ENCODE data around the gene SACM1L.
"Not testable (repeated sequence)": the region's sequence is repeated elsewhere in the genome, so short reads cannot be mapped to it uniquely, and the experiment has no call there.

SACM1L gene

DNA sequence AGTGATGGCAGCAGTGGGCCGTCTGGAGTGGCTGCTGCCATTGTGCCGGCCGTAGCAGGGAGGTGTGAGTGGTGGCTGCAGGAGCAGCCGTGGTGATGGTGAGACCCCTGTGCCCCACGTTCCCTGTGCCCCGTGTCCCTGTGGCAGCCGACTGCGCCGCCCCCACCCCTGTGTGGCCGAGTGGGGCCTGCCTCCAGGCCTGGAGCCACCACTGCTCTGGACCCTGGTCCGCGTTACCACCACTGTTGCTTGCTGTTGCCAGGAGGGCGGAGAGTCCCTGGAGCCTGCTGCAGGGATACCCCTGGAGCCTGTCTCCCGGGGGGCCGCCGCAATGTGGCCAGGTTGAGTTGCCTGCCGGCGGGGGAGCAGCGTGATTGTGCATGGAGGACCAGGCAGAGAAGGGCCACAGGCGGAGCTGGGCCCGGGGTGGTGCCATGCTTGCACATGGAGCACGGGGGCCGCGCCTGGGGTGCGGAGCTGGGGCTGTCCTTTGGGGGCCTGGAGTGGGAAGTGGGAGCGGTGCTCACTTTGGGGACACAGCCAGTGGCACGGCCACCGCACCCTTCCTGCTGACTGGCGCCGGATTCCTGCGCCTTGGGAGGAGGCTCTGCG lies 57.1 kb downstream of the SACM1L start:
- DNase-seq (ENCODE audit: low spot score), result no peak
- TF ChIP-seq, protein P1, sequence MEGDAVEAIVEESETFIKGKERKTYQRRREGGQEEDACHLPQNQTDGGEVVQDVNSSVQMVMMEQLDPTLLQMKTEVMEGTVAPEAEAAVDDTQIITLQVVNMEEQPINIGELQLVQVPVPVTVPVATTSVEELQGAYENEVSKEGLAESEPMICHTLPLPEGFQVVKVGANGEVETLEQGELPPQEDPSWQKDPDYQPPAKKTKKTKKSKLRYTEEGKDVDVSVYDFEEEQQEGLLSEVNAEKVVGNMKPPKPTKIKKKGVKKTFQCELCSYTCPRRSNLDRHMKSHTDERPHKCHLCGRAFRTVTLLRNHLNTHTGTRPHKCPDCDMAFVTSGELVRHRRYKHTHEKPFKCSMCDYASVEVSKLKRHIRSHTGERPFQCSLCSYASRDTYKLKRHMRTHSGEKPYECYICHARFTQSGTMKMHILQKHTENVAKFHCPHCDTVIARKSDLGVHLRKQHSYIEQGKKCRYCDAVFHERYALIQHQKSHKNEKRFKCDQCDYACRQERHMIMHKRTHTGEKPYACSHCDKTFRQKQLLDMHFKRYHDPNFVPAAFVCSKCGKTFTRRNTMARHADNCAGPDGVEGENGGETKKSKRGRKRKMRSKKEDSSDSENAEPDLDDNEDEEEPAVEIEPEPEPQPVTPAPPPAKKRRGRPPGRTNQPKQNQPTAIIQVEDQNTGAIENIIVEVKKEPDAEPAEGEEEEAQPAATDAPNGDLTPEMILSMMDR (IDR thresholded peaks at IDR 0.05; ENCODE audit: extremely low read depth, missing control alignments), result no peak

DNA sequence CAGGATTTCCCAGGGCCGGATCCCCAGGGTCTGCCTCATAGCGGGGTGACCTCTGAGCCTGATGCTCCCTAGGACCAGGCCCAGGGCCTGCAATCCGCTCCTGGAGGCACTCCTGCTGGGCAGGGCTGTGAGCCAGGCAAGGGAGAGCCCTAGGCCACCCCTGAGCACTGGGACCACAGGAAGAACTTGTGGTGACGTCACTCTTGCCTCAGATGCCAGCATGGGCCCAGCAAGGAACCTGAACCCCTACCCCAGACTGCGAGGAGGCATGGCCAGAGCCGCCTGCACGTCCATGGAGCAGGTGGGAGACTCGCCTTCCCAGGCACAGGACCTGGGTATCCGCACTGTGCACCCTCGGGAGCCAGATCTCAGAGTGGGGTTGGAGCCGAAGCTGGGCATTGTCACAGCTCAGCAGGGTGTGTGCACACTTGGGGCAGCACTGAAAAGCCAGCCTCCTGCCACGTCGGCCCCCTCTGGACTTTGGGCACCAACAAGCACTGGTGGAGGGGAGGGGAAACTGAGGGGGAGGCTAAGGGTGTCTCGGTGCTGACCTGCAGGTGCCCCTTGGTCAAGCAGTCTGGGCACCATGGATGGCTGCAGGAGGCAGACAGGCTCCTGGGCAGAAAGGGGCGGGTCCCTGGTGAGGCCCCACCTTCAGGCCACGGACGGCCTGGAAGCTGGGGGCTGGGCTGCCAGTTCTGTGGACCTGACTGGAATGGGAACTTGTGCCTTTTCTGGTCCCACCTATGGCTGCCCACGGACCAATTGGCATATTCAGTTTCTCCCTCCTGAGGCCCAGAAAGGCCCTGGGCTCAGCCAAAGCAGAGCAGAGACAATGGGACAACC lies 57.8 kb downstream of the SACM1L start:
- TF ChIP-seq, protein P1 (IDR thresholded peaks at IDR 0.05; ENCODE audit: extremely low read depth, missing control alignments), result no peak
- DNase-seq (ENCODE audit: low spot score), result no peak

DNA sequence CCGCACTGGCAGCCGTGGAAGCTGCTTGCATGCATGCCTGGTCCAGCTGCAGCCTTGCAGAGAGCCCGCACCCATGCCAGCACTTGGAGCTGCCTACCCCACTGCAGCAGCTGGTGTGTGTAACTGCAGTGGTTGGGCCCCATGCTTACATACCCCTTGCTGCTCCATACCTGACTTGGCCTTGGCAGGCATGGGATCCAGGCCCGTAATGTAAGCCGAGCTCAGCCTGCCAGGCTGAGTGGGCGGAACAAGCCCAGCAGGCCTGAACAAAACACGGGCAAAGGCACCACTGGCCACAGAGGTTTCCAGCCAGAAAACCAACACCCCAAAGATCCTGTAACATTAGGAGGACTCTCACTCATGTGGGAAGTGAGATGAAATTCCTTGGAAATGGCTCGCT lies 58.9 kb downstream of the SACM1L start:
- DNase-seq (ENCODE audit: low spot score), result no peak
- TF ChIP-seq, protein P1 (IDR thresholded peaks at IDR 0.05; ENCODE audit: extremely low read depth, missing control alignments), result no peak

DNA sequence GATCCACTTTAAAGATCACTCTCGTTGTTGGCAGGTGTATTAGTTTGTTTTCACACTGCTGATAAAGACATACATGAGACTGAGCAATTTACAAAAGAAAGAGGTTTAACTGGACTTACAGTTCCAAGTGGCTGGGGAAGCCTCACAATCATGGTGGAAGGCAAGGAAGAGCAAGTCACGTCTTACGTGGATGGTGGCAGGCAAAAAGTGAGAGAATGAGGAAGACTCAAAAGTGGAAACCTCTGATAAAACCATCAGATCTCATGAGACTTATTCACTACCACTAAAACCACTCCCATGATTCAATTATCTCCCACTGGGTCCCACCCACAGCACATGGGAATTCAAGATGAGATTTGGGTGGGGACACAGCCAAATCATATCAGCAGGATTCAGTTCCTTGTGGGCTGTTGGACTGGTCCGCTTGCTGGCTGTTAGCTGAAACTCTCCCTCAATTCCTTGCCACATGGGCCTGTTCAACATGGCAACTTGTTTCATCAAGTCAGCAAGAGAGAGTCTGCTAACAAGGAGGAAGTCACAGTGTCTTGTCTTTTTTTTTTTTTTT lies 59.9 kb downstream of the SACM1L start:
- DNase-seq (ENCODE audit: low spot score), result not testable (repeated sequence)

DNA sequence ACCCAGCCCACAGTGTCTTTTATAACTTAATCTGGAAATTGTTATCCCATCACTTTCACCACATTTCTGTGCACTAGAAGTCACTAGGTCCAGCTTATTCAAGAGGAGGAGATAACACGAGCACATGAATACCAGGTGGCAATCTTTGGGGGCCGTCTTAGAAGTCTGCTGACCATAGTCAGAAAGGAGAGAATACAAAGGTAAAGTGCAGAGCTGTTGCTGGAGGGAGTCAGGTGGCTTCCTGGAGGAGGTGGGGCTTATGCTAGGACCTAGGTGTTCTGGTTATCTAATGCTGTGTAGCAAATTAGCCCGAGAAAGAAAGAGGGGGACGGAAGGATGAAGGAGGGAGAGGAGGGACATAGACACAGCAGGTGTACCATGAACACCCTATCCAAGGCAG lies 60.7 kb downstream of the SACM1L start:
- TF ChIP-seq, protein P1 (IDR thresholded peaks at IDR 0.05; ENCODE audit: extremely low read depth, missing control alignments), result no peak
- no peak for DNase-seq (ENCODE audit: low spot score)

DNA sequence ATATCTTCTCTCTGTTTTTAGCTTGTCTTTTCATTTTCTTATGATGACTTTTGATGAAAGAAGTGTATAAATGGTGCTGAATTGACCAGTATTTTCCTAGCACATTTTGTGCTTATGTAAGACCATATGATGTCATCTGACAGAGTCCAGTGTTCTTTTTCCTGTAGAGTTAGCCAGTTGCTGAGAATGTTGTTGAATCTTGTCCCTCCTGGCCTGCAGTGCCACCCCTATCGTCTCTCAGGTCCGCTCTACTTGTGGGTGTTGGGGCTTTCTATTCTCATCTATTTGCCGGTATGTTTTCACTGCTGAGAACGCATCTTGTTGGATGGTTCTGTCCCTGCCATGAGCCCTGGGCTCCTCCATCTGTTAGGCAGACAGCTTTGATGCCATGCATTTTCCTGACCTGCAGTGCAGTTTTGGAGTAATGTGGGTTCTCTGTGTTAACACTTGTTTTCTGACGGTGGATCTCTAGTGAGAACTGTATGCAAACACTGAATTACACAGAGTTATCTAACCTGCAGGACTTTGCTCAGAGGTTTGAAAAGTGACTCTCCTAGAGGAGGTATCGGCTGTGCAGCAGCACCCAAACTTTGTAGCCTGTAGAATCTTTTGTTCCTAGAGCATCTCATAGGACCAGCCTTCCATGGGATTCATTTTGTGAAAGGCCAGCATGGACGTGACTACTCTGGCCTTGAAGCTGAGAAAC lies 62.5 kb downstream of the SACM1L start:
- DNase-seq (ENCODE audit: low spot score), result no peak
- TF ChIP-seq, protein P1 (IDR thresholded peaks at IDR 0.05; ENCODE audit: extremely low read depth, missing control alignments), result no peak

DNA sequence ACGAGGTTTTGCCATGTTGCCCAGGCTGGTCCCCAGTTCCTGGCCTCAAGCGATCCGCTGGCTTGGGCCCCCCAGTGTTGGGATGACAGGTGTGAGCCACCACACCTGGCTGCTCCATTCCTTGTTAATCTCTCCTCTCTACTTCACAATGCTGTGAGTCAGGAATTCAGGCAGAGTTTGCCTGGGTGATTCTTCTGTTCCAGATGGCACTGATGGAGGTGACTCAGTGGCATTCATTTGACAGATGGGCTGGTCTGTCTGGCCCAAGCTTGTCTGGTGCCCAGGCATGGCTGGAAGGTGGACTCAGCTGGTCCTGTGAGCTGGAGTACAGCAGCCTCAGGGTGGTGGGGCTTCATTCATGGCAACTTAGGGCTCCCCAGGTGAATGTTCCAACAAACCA lies 63.9 kb downstream of the SACM1L start:
- no peak for DNase-seq (ENCODE audit: low spot score)

More for the DNA sequence above, 63.9 kb downstream of the SACM1L start:
- TF ChIP-seq, protein P1 (IDR thresholded peaks at IDR 0.05; ENCODE audit: extremely low read depth, missing control alignments), result no peak

Measured in GM20000 (cell line).